Activated CD8-positive, alpha-beta memory T cell treated with anti-CD3 and anti-CD28 coated beads, Interleukin-2, amount 10 ng/mL, durations not matched to agents 7 days and 5 days (primary cell): Measurements from ENCODE around the gene NR2C1. TPM values are rescaled to one million over a fixed set of nuclear protein-coding genes. Genes with fewer than 3 reads are reported as not detected.
"Not testable (repeated sequence)": the region's sequence is repeated elsewhere in the genome, so short reads cannot be mapped to it uniquely, and the experiment has no call there.

Experiments
- ATAC-seq: fragments of 150-1000 bp; cut with Tn5 transposase; one replicate; pipeline ENCODE4 v1.10.0; 2021; ENCODE audit warnings: moderate library complexity
- CTCF ChIA-PET: fragments of 350-600 bp; sonication (Branson Sonifier 250); formaldehyde crosslinking; loops from one replicate; lab custom pipeline; 2021; ENCODE audit warnings: antibody characterized with exemption; lab: Charles Lee
- DNase-seq: peaks from one replicate; pipeline ENCODE4 v3.0.0-alpha.2; 2020
- H3K27ac Mint-ChIP-seq: one replicate; pipeline ENCODE4 v1.8.0; 2021; ENCODE audit warnings: mild to moderate bottlenecking, mixed read lengths
- H3K27me3 Mint-ChIP-seq: one replicate; pipeline ENCODE4 v1.8.0; 2021; ENCODE audit warnings: mixed read lengths
- H3K36me3 Mint-ChIP-seq: one replicate; pipeline ENCODE4 v1.8.0; 2021; ENCODE audit warnings: mild to moderate bottlenecking, mixed read lengths
- H3K4me1 Mint-ChIP-seq: one replicate; pipeline ENCODE4 v1.8.0; 2021; ENCODE audit warnings: mixed read lengths
- H3K4me3 Mint-ChIP-seq: one replicate; pipeline ENCODE4 v1.8.0; 2021; ENCODE audit warnings: mild to moderate bottlenecking, moderate library complexity, mixed read lengths
- H3K9me3 Mint-ChIP-seq: one replicate; pipeline ENCODE4 v1.8.0; 2022; ENCODE audit warnings: low read depth, mixed read lengths
- total RNA-seq, 2 experiments: library from RNA; stranded (reverse); gene quantifications; one replicate each; pipeline ENCODE4 v1.2.3, GENCODE V29; 2021

Gene NR2C1
- total RNA-seq, 2 experiments from 2014 or later = 35.5 to 40.9 TPM

DNA sequence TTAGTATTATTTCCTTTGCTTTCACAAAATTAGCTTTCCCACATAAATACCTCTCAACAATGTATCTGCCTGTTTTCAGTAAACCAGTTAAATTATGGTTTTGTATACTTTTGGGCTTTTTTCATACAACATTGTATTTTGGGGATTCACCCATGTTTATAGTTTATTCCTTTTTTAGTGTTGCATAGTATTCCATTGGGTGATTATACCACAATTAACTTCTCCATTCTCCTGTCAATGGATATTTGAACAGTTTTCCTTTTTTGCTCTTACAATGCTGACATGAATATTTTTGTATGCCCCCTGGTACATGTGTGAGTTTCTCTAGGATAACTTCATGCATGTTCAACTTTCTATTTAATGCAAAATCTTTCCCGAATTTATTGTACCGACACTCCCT is 57.3 kb downstream of the NR2C1 start:
- Mint-ChIP-seq H3K4me3 (no peak overlapping the region), H3K4me1 (no peaks in the 10 kb centered on the region), H3K27me3 (peaks cover 2% of the 10 kb centered on the region), H3K36me3 (peaks cover 13% of the 10 kb centered on the region), H3K9me3 (peaks cover 3% of the 10 kb centered on the region), H3K27ac (no peak overlapping the region)
- DNase-seq (no peak), ATAC-seq (no peak)
- CTCF ChIA-PET = interaction anchor here (1.2 kb wide), 1 partner anchor 13 kb away, joined by 3 read pairs; the partner anchor contains the start of gene NDUFA12

DNA sequence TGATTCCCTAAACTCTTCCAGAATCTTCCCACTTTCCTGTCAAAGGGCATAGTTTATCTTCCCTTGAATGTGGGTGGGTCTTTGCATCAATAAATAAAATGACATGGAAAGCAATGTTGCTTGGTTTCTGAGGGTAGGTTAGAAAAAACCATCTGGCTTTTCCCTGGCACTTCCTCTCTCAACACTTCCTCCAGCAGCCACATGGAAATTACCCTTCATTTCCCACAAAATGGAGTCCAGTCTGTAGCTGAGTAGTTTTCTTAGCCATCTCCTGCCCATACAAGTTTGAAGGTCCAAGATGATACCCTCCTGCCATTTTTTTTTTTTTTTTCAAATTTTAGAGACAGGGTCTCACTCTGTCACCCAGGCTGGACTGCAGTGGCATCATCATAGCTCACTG is 58.9 kb downstream of the NR2C1 start:
- Mint-ChIP-seq H3K27ac (no peak overlapping the region), H3K9me3 (peaks cover 3% of the 10 kb centered on the region)

DNA sequence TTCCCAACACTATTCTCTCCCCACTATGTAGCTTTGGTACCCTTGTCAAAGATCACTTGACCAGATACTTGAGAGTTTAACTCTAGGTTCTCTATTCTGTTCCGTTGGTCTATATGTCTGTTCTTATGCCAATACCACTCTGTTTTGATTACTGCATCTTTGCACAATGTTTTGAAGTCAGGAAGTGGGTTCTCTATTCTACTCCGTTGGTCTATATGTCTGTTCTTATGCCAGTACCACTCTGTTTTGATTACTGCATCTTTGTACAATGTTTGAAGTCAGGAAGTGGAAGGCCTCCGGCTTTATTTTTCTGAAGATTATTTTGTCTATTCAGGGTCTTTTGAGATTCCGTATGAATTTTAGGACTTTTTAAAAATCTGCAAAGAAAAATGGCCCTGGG is 67.2 kb downstream of the NR2C1 start:
- H3K27me3 Mint-ChIP-seq = peaks cover 3% of the 10 kb centered on the region

More for the DNA sequence above, 58.9 kb downstream of the NR2C1 start:
- no peak for ATAC-seq
- no peak for DNase-seq
- Mint-ChIP-seq H3K4me1 (no peaks in the 10 kb centered on the region), H3K36me3 (peaks cover 10% of the 10 kb centered on the region), H3K27me3 (peaks cover 5% of the 10 kb centered on the region), H3K4me3 (no peak overlapping the region)
- CTCF ChIA-PET = no interaction called here

DNA sequence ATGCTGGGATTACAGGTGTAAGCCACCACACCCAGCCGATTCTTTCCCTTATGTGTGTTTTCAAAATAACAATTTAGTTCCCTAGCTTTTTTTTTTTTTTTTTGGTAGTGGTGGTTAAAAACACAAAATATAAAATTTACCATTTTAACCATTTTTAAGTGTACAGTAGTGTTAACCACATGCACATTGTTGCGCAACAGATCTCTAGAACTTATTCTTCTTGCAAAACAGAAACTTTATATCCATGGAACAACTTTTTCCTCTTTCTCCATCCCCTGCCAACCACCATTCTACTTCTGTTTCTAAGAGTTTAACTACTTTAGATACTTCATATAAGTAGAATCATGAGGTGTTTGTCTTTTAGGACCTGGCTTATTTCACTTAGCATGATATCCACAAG is 68.8 kb downstream of the NR2C1 start:
- DNase-seq (no peak), ATAC-seq (no peak)
- peaks cover 29% of the 10 kb centered on the region for H3K4me1 Mint-ChIP-seq
- peaks cover 28% of the 10 kb centered on the region for H3K36me3 Mint-ChIP-seq
- H3K27me3 Mint-ChIP-seq = no peaks in the 10 kb centered on the region
- H3K27ac Mint-ChIP-seq = no peak overlapping the region
- peaks cover 10% of the 10 kb centered on the region for H3K9me3 Mint-ChIP-seq
- CTCF ChIA-PET = interaction anchor here (1.0 to 1.2 kb wide), 3 partner anchors 50 to 700 kb away, joined by 3 to 4 read pairs (median 3); no protein-coding TSS in a partner anchor
- peak overlapping the region; percentile 91 for H3K4me3 Mint-ChIP-seq

More for the DNA sequence above, 67.2 kb downstream of the NR2C1 start:
- Mint-ChIP-seq H3K27ac (no peak overlapping the region), H3K4me3 (no peak overlapping the region), H3K36me3 (peaks cover 21% of the 10 kb centered on the region), H3K9me3 (peaks cover 10% of the 10 kb centered on the region), H3K4me1 (peaks cover 21% of the 10 kb centered on the region)
- CTCF ChIA-PET = no interaction called here
- ATAC-seq = no peak
- DNase-seq = no peak

DNA sequence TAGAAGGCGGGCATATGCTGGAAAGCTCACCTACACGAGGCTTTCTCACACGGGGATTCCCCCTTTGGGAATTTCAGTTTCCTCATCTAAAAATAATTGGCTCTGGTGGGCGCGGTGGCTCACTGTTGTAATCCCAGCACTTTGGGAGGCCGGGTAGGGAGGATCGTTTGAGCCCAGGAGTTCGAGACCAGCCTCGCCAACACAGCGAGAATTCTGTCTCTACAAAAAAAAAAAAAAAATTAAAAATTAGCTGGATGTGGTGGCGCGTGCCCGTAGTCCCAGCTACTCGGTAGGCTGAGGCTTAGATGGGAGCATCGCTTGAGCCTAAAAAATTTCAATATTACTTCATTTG is 69.5 kb downstream of the NR2C1 start:
- DNase-seq (no peak), ATAC-seq (no peak)
- no peaks in the 10 kb centered on the region for H3K27me3 Mint-ChIP-seq
- H3K4me3 Mint-ChIP-seq = peak overlapping the region; percentile 91
- peaks cover 7% of the 10 kb centered on the region for H3K9me3 Mint-ChIP-seq
- CTCF ChIA-PET = interaction anchor here (0.6 to 1.4 kb wide), 12 partner anchors 12 to 699 kb away, joined by 3 to 5 read pairs (median 3); partner anchors contain the start of gene NR2C1
- H3K4me1 Mint-ChIP-seq = peaks cover 36% of the 10 kb centered on the region
- peak overlapping the region; percentile 86 for H3K27ac Mint-ChIP-seq
- peaks cover 32% of the 10 kb centered on the region for H3K36me3 Mint-ChIP-seq

DNA sequence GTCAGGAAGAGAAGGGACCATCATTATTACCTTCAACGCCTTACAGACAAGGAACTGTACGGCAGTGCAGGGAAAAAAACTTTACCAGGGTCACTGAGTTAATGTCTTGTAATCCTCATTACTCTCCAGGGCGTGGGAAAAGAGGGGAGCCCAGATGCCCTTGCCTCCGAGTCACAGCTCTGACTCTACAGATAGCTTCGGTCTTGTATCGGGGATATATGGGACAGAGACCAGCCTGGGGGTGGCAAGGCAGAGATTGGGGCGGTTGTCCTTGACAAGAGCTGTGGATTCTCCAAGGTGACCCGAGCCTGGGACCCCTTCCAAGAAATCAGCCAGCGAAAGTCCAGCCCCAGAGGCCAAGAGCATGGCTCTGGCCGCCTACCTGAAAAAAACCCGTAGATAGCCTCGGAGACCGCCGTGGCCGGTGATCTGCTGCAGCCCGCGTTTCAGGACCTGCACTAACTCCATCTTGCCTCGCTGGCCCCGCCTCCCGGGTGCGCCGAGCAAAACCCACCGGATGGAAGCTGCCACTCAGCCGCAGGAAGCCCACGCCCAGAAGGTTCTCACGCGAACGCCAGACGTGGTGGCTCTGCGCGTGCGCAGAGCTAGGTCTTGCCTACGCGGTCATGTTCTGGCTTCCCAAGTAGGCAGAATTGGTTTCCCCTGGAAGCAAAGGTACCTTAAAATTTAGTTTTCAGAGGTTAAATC is 70.1 kb downstream of the NR2C1 start, which contains the start of gene NDUFA12:
Gene NDUFA12 (minus strand): TSS at position 485 of the 708 bp plus-strand sequence. CDS start 17 bp downstream, at position 468.
- peaks cover 7% of the 10 kb centered on the region for H3K9me3 Mint-ChIP-seq

DNA sequence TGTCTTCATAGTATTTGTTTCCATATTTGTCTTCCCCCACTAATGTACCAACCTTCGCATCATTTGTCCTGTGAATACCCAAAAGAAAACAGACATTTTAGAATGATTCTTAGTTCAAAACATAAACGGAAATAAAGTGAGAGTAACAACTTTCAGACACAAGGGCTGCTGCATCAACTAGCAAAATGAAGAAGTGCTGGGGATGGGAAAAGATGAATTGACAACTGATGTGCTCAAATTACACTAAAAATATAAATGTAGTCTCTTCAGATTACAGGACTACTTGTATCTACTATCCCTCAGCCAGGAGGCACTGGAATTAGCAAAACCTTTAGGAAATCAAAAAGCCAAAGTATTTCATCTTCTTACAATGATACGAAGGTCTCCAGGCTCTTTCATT is 70.7 kb downstream of the NR2C1 start:
- no peak for ATAC-seq
- peaks cover 45% of the 10 kb centered on the region for H3K4me1 Mint-ChIP-seq
- H3K4me3 Mint-ChIP-seq = peak overlapping the region; percentile 91
- H3K27me3 Mint-ChIP-seq = no peaks in the 10 kb centered on the region
- peaks cover 37% of the 10 kb centered on the region for H3K36me3 Mint-ChIP-seq
- peaks cover 7% of the 10 kb centered on the region for H3K9me3 Mint-ChIP-seq
- DNase-seq = no peak
- CTCF ChIA-PET = interaction anchor here (1.2 to 1.4 kb wide), 2 partner anchors 20 to 59 kb away, joined by 3 to 5 read pairs; no protein-coding TSS in a partner anchor
- peak overlapping the region; percentile 86 for H3K27ac Mint-ChIP-seq

More for the DNA sequence above, 70.1 kb downstream of the NR2C1 start, which contains the start of gene NDUFA12:
- no peaks in the 10 kb centered on the region for H3K27me3 Mint-ChIP-seq
- DNase-seq = peak; percentile 97
- H3K4me1 Mint-ChIP-seq = peaks cover 42% of the 10 kb centered on the region
- ATAC-seq = peak; percentile 100
- H3K4me3 Mint-ChIP-seq = peak within 1 kb of the TSS; percentile 91
- CTCF ChIA-PET = interaction anchor here (0.6 to 1.4 kb wide), 12 partner anchors 12 to 698 kb away, joined by 3 to 5 read pairs (median 3); partner anchors contain the start of gene NR2C1
- H3K27ac Mint-ChIP-seq = peak within 1 kb of the TSS; percentile 86
- H3K36me3 Mint-ChIP-seq = peaks cover 36% of the 10 kb centered on the region

DNA sequence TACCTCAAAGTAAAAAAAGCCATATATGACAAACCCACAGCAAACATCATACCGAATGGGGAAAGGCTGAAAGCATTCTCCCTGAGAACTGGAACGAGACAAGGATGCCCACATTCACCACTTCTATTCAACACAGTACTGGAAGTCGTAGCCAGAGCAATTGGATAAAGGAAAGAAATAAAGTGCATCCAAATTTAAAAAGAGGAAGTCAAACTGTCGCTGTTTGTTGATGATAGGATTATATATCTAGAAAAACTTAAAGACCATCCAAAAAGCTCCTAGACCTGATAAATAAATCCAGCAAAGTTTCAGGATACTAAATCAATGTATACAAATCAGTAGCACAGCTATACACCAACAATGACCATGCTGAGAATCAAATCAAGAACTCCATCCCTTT is 75.1 kb downstream of the NR2C1 start:
- Mint-ChIP-seq H3K27ac (no peak overlapping the region), H3K9me3 (no peaks in the 10 kb centered on the region), H3K4me3 (no peak overlapping the region), H3K27me3 (no peaks in the 10 kb centered on the region), H3K4me1 (peaks cover 31% of the 10 kb centered on the region), H3K36me3 (peaks cover 33% of the 10 kb centered on the region)
- CTCF ChIA-PET = no interaction called here
- ATAC-seq (no peak), DNase-seq (no peak)

DNA sequence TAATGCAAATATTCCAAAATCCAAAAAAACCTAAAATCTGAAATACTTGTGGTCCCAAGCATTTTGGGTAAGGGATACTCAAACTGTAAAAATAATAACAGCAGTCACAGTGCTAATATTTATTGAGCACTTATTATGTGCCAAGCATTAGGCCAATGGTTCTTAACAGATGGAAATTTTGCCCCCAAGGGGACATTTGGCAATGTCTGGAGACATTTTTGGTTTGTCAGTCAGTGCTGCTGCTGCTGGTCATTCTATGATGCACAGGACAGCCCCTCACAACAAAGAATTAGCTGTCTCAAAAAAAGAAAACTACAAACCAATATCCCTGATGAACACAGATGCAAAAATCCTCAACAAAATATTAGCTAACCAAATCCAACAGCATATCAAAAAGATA is 75.7 kb downstream of the NR2C1 start:
- Mint-ChIP-seq H3K27ac (no peak overlapping the region), H3K36me3 (peaks cover 34% of the 10 kb centered on the region), H3K27me3 (no peaks in the 10 kb centered on the region), H3K9me3 (no peaks in the 10 kb centered on the region), H3K4me1 (peaks cover 30% of the 10 kb centered on the region), H3K4me3 (no peak overlapping the region)
- no peak for DNase-seq
- CTCF ChIA-PET = interaction anchor here (1.3 kb wide), 1 partner anchor 23 kb away, joined by 3 read pairs; no protein-coding TSS in a partner anchor
- ATAC-seq = no peak

DNA sequence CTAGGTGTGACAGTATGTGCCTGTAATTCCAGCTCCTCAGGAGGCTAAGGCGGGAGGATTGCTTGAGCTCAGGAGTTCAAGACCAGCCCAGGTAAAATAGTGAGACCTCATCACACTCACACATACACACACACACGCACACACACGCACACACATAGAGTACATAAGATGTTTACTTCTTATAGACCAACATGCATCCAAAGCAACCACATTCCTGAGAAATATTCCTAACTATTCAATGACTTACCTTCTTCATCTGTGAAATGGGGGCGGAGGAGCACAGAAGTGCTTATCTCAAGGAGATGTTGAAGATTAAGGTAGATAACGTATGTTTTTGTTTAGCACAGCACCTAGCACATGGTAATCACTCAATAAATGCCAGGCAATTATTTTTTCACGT is 76.4 kb downstream of the NR2C1 start:
- Mint-ChIP-seq H3K27ac (no peak overlapping the region), H3K9me3 (no peaks in the 10 kb centered on the region), H3K27me3 (no peaks in the 10 kb centered on the region), H3K36me3 (peaks cover 38% of the 10 kb centered on the region), H3K4me3 (no peak overlapping the region), H3K4me1 (peaks cover 27% of the 10 kb centered on the region)
- no peak for DNase-seq
- CTCF ChIA-PET = interaction anchor here (1.3 kb wide), 1 partner anchor 24 kb away, joined by 3 read pairs; no protein-coding TSS in a partner anchor
- ATAC-seq = no peak

DNA sequence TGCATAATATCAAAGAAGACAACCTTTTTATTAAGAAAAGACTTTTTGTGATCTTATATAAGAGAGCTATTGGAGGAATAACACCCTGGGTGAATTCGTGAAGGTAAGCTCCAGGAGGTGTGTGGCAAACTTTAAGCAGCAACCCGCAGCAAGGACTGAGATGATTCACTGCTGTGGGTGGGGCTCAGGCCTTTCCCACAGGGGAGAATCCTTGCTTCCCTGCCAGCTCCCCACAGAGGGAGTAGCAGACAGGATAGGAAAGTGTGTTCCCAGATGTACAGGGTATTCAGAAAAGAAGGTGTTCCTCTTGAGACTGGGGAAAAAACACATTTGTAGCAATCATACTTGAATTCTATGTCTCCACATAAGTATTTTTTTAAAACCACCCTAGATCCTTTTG is 79.1 kb downstream of the NR2C1 start:
- peaks cover 40% of the 10 kb centered on the region for H3K36me3 Mint-ChIP-seq
- peaks cover 21% of the 10 kb centered on the region for H3K4me1 Mint-ChIP-seq
- no peak overlapping the region for H3K4me3 Mint-ChIP-seq
- ATAC-seq (no peak), DNase-seq (no peak)
- CTCF ChIA-PET = interaction anchor here (0.6 kb wide), 1 partner anchor 31 kb away, joined by 3 read pairs; no protein-coding TSS in a partner anchor
- no peaks in the 10 kb centered on the region for H3K9me3 Mint-ChIP-seq
- H3K27ac Mint-ChIP-seq = no peak overlapping the region
- no peaks in the 10 kb centered on the region for H3K27me3 Mint-ChIP-seq

DNA sequence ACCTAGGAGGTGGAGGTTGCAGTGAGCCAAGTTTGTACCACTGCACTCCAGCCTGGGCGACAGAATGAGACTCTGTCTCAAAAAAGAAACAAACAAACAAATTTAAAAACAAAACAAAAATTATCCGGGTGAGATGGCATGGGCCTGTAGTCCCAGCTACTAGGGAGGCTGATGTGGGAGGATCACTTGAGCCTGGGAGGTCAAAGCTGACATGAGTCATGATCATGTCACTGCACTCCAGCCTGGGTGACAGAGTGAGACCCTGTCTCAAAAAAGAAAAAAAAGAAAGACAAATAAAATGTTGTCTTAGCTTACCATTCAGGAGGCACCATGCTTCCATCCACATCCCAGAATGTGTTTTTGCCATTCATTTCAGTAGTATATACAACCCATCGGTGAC is 79.6 kb downstream of the NR2C1 start:
- not testable (repeated sequence) for H3K27me3 Mint-ChIP-seq, H3K9me3 Mint-ChIP-seq, H3K4me3 Mint-ChIP-seq, ATAC-seq, DNase-seq, H3K27ac Mint-ChIP-seq
- CTCF ChIA-PET = interaction anchor here (0.6 kb wide), 1 partner anchor 31 kb away, joined by 3 read pairs; no protein-coding TSS in a partner anchor
- Mint-ChIP-seq H3K4me1 (peaks cover 18% of the 10 kb centered on the region), H3K36me3 (peaks cover 37% of the 10 kb centered on the region)

DNA sequence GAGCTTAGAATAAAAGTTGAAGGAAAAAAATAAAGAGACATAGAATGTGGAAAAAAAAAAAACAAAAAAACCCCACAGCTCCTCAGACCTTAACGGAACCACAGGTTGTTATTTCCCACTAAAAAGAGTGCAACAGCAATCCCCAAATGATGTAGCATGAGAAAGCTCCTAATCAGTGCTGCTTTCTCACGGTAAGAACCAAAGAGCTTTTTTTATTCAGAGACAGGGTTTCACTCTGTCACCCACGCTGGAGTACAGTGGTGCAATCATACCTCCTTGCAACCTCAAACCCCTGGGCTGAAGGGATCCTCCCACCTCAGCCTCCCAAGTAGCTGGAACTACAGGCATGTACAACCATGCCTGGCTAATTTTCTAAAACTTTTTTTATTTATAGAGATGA is 83.2 kb downstream of the NR2C1 start:
- H3K36me3 Mint-ChIP-seq = peaks cover 33% of the 10 kb centered on the region
- H3K27ac Mint-ChIP-seq = no peak overlapping the region

More for the DNA sequence above, 83.2 kb downstream of the NR2C1 start:
- DNase-seq (no peak), ATAC-seq (no peak)
- peaks cover 23% of the 10 kb centered on the region for H3K4me1 Mint-ChIP-seq
- no peaks in the 10 kb centered on the region for H3K9me3 Mint-ChIP-seq
- no peak overlapping the region for H3K4me3 Mint-ChIP-seq
- H3K27me3 Mint-ChIP-seq = no peaks in the 10 kb centered on the region
- CTCF ChIA-PET = interaction anchor here (1.0 to 1.8 kb wide), 5 partner anchors 10 to 49 kb away, joined by 3 to 7 read pairs (median 3); partner anchors contain the start of gene NDUFA12
